GM19372 (cell line): ENCODE measurements around the gene CCT7.
A peak's percentile ranks its signal among the peaks of the same experiment; 100 is the strongest.

ENCODE experiments used
- ATAC-seq: cut with Tn5 transposase; IDR thresholded peaks from one replicate; pipeline ENCODE4 v1.9.1; 2021; ENCODE audit warnings: mild to moderate bottlenecking, low read depth, moderate library complexity; ENCODE audit not compliant: unreplicated experiment

CCT7 gene

DNA sequence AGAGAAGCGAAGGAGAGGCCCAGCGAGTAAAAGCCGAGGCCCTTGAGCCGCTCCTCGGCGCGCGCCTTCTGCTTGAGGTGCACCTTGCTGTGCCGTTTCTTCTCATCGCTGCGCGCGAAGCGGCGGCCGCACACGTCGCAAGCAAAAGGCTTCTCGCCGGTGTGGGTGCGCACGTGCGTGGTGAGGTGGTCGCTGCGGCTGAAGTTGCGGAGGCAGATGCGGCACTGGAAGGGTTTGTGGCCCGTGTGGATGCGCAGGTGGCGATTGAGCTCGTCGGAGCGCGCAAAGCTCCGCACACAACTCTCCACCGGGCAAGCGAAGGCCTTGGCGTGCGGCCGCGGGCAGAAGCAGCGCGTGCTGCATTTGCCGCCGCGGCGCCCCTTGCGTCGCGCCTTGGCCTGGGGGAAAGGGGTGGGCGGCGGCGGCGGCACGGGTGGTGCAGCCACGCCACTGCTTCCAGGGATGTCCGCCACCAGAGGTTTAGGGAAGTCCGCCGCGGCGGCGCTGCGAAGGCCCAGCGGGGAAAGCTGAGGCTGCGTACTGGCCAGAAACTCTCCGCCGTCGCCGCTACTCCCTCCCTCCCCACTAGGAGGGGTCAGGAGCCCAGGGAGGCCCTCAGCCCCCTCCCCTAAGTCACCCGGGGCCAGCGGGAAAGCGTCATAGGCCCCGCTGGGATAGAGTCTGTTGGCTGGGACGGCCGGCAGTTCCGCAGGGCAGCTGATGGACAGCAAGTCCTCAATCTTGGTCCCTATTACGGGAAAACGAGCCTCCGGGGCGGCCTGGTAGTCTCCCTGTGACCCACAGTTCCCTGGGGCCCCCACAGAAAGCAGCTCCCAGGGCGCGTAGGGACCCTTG, 57.6 kb downstream of the CCT7 start:
- no peak for ATAC-seq

DNA sequence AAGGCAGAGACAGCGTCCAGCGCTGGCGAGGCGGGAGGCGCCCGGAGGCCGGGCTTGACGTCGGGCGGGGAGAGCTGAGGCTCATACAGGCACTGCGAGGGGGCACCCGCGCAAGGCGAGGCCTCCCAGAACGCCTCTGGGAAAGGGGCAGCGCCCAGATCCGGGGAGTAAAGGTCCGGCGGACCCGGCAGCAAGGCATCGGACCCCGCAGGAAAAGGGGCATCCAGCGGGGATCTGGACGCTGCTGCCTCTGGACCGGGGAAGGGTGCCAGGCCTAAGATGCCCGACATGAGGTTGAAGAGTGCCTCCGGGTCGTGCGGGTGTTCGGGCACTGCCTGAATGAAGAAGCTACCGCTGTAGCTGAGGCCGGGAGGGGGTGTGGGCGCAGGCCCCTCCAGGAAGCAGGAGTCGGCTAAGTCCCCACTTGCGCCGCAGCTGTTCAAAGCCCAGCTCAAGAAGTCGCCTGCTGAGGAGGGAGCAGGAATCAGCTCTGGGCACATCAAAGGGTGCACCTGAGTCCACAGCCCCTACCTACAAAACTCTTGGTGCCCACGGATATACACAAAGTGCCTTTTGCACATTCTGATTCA, 58.3 kb downstream of the CCT7 start:
- no peak for ATAC-seq

DNA sequence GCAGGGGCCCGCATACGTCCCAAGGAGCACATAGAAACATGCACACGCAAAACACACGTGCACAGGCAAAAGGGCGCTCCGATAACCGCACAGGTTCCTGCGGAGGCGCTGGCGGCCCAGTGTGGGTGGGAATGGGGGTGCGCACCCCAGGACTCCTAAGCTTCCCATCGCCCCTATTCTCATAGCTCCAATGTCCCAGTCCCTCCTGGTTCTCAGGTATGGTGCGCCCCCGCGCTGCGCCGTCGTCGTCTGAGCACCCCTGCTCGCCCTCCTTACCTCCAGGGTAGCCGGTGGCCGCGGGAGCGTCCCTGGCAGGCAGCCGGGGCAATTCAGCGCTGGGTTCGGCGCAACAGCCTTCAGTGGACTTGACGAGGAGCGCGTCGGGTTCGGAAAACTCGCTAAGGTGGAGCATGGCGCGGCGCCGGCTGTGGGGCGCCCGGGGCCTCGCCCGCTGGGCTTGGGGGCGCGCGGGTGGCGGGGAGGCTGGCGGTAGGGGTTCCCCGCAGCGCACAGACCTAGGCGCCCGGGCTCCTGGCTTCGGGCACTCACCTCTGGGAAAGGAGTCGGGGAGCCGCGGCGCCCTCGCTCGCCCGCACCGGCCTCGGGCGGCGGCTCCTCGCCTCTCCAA, 58.9 kb downstream of the CCT7 start:
- ATAC-seq, result no peak

DNA sequence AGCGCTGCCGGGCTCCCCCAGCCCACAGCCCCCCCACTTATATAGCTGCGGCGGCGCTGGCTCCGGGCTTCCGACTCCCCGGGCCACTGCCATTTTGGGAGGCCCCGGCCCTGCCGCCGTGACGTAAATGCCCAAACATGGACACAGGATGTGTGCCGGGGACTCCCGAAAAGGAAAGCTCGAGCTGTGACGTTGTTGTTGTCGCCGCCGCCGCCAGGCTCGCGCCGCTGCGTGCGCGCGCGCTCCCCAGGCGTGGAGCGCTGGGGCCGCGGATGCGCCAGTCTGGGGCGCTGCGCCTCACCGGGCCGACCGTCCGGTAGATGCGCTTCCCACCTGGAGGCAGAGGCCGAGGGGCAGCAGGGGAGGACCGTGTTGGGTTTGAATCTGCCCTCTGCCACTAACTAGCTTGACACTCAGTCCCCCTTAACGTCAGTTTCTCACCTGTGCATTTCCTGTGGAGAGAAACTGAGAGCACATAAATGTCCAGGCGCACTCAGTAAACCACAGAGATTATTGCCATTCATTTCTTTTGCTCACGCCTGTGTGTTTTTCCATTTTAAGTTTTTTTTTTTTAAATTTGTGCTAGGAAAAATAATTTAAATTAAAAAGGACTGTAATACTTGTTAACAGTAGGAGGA, 59.5 kb downstream of the CCT7 start, which contains the start of gene EGR4:
Gene EGR4, minus strand, starts transcription at position 15 of the 638 bp plus-strand sequence. CDS start 231 bp downstream, outside the sequence.
- peak; percentile 95 for ATAC-seq

DNA sequence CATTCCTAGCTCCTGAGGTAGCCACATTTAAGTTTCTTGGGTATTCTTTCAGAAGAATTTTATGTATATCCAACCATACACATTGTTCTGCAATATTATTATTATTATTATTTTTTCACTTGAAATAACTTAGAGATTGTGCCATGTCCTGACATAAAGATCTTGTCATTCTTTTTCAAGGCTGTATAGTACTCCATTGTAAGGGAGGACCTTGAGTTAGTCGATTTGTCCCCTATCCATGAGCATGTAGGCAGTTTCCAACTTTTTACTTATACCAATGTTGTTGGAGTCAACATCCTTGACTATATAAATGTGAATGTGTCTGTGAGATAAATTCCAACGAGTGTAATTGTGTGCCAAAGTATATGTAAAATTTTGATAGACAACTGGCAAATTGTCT, 60.1 kb downstream of the CCT7 start:
- ATAC-seq, result no peak

DNA sequence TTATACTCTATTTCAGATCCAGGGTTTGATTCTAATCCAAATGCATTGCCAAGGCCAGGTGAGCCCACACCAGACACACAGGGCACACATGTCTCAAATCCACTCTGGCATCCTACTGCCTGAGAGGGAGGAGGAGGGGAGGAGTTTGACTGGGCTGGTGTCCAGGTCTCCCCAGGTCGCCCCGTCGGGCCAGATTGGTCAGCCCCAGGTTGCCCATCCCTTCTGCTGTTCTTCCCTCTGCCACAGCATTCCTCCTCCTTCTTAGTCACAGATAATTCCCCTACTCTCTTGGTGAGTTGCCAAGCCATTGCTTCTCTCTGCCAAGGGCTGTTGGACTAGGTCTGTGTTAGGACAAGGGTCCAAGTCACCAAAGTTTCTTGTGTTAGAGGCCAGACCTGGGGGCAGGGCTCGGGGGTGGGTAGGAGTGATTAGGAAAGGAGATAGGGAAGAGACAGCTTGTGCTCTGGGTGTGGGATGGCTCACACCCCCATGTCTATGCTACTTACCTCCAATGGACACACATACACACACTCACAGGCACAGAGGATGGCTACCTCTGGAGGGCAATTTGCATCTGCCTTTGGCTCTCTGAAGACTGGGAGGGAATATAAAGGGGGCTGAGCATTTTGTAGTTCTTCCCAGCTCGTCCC, 61.8 kb downstream of the CCT7 start:
- ATAC-seq, result no peak

DNA sequence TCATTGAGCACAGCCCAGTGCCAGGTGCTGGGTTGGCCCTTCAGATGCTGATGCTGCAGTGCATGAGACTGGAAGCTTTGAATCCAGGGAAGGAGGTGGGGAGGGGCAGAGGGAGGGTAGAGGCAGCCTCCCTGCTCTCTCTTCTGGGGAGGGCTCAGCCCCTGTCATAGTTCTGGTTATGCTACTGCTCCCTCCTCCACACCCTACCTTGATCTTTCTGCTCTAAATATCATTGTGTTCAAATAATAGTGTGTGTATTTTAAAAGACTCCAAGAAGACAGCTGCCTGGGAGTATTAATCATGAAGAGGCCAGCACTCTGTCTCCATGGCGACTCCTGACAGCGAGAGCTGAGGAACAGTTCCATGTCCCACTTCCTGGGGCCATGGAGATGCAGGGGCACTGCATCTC, 63.0 kb downstream of the CCT7 start:
- no peak for ATAC-seq

DNA sequence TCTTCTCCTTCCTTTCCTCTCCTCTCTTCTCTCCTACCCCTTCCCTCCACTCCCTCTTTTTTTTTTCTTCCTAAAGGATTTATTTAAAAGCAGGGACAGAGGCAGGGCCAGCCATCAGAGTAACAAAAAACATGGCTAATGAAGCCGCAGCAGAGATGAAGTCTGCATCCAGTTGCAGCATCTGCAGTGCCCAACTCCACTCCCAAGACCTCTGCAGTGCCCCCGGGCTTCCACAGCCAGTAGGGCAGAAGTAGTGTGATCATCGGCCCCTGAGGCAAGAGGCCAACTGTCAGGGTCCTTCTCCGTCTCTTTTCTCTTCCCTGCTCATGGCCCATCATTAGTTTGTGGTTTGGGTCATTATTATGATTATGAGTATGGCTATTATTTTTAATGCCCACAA, 63.5 kb downstream of the CCT7 start:
- no peak for ATAC-seq

DNA sequence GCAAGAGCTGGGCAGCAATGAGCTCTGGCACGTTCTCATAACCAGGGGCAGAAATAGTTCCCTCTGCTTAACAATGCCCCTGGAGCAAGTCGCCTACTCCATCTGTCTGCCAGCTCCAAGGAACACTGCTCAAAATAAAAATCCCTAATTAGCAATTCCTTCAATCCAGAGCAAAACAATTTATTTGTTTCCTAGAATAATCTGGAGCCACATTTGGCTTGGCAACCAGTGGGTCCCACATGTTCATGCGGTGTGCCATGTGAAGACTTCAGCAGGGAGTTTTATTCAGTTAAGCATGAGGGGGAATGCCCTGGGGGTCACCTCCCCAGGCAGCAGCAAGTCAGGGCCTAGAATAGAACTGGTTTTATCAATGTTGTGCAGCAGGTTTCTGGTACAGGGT, 66.8 kb downstream of the CCT7 start:
- ATAC-seq, result no peak

DNA sequence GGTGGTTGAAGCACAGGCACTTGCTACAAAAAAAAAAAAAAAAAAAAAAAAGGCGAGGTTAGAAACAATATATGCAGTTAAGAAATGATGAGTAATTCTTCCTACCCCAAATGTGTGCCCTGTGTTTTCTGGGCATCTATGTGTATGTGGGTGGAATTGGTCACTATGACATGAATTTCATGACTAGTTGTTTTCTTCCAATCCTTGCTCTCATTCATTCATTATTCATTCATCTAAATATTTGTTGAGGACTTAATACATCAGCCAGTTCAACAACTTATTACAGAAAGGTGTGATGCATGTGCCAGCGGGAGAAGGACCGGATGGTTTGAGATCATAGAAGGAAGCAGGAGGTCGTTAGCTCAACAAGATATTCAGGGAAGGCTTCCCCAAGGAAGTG, 67.5 kb downstream of the CCT7 start:
- no peak for ATAC-seq
